HepG2 (cell line): ENCODE results near the gene NSFL1C. TPM values are rescaled to one million over a fixed set of nuclear protein-coding genes. Genes with fewer than 3 reads are reported as not detected.

Source experiments
- DR1 ChIP-seq: sonication (generic); formaldehyde crosslinking; IDR thresholded peaks from 2 replicates; pipeline ENCODE4 v1.8.0; 2021; ENCODE audit warnings: mild to moderate bottlenecking, missing genetic modification reagents, inconsistent platforms
- ERF ChIP-seq: IDR thresholded peaks from 2 replicates; pipeline ENCODE4 v1.6.1; 2018; ENCODE audit warnings: missing biosample characterization, missing genetic modification reagents
- FOXA3 ChIP-seq: IDR thresholded peaks from 2 replicates; pipeline ENCODE4 v1.6.1; 2016; ENCODE audit warnings: missing genetic modification reagents, missing compliant biosample characterization
- FOXK1 ChIP-seq: sonication (generic); formaldehyde crosslinking; IDR thresholded peaks from 2 replicates; pipeline ENCODE4 v1.4.0; 2020; ENCODE audit warnings: low read depth, missing genetic modification reagents, borderline replicate concordance
- GZF1 ChIP-seq: sonication (generic); formaldehyde crosslinking; IDR thresholded peaks from 2 replicates; pipeline ENCODE4 v1.5.1; 2020; ENCODE audit warnings: mild to moderate bottlenecking, missing genetic modification reagents
- KLF16 ChIP-seq, 2 experiments: sonication (generic) in 1 of 2; formaldehyde crosslinking in 1 of 2; IDR thresholded peaks; 2 replicates each; pipeline versions ENCODE4 v1.6.1 to v1.8.0; 2016 to 2023; ENCODE audit warnings: missing genetic modification reagents in 2 of 2, missing compliant biosample characterization in 1 of 2
- PBX2 ChIP-seq: IDR thresholded peaks from 2 replicates; pipeline ENCODE4 v1.6.1; 2016; ENCODE audit warnings: control low read depth
- RAD21 ChIP-seq: fragments of 450-650 bp; formaldehyde crosslinking; IDR thresholded peaks from 2 replicates; pipeline ENCODE4 v1.5.0; 2020; ENCODE audit warnings: mild to moderate bottlenecking
- SAFB2 ChIP-seq: sonication (generic); formaldehyde crosslinking; IDR thresholded peaks from 2 replicates; pipeline ENCODE4 v1.5.1; 2020; ENCODE audit warnings: missing genetic modification reagents, low read depth, mild to moderate bottlenecking, borderline replicate concordance
- SRY ChIP-seq: sonication (generic); formaldehyde crosslinking; IDR thresholded peaks from 2 replicates; pipeline ENCODE4 v1.8.0; 2022; ENCODE audit warnings: mild to moderate bottlenecking, missing genetic modification reagents
- ZBTB4 ChIP-seq: sonication (generic); formaldehyde crosslinking; IDR thresholded peaks from 2 replicates; pipeline ENCODE4 v1.4.0; 2020; ENCODE audit warnings: missing genetic modification reagents, mild to moderate bottlenecking, borderline replicate concordance
- ZNF232 ChIP-seq: sonication (generic); formaldehyde crosslinking; IDR thresholded peaks from 2 replicates; pipeline ENCODE4 v1.4.0; 2020; ENCODE audit warnings: missing genetic modification reagents, borderline replicate concordance
- ZNF281 ChIP-seq: sonication (generic); formaldehyde crosslinking; IDR thresholded peaks from 2 replicates; pipeline ENCODE4 v1.4.0; 2020; ENCODE audit warnings: missing genetic modification reagents, borderline replicate concordance
- ZNF646 ChIP-seq: sonication (generic); formaldehyde crosslinking; IDR thresholded peaks from 2 replicates; pipeline ENCODE4 v1.9.0; 2021; ENCODE audit warnings: mild to moderate bottlenecking, missing genetic modification reagents
- ZSCAN22 ChIP-seq: sonication (generic); formaldehyde crosslinking; IDR thresholded peaks from 2 replicates; pipeline ENCODE4 v1.4.0; 2020; ENCODE audit warnings: mild to moderate bottlenecking, missing genetic modification reagents
- polyA plus RNA-seq, 8 experiments: library from polyadenylated mRNA; depleted of rRNA in 3 of 8; stranded (reverse) in 7 of 8; unstranded in 1 of 8; fragments of >200 nt; fragmentation: Illumina TruSeq in 4 of 8; extraction: Trizol in 4 of 8; gene quantifications; 2 replicates each; pipeline versions ENCODE4 v1.2.1 to v1.2.3, GENCODE V29; 2011 to 2016; ENCODE audit warnings: low read depth in 4 of 8, missing spikeins in 1 of 8, mixed read lengths in 1 of 8; ENCODE audit not compliant: insufficient read depth in 1 of 8
- total RNA-seq, 5 experiments: library from RNA; depleted of rRNA; stranded (reverse); fragments of >200 nt; fragmentation: Illumina TruSeq; extraction: Trizol; gene quantifications; 2 replicates each; pipeline ENCODE4 v1.2.3, GENCODE V29; 2016; ENCODE audit warnings: low read depth in 1 of 5

Gene NSFL1C
- total and polyA plus RNA-seq, 2 of the 13 experiments (the other 11 are each of a cell fraction or from before 2014, with no cell fraction given), result 22.9 to 62.7 TPM

GRCh38 chr20:1437235-1437904 is 29.3 kb downstream of the NSFL1C start (continued):
- TF ChIP-seq PBX2 (CRISPR knock-in tag), result no peak
- no peak for TF ChIP-seq KLF16 (CRISPR knock-in tag; IDR thresholded peaks at IDR 0.05)
- peak; percentile 73 for TF ChIP-seq FOXA3
- TF ChIP-seq ERF (CRISPR knock-in tag), result no peak
- no peak for TF ChIP-seq ZBTB4 (CRISPR knock-in tag)
- TF ChIP-seq SRY (CRISPR knock-in tag), result 0 out of 2 replicates have a peak, but pooled peaks have one; percentile 46
- no peak for TF ChIP-seq SAFB2 (CRISPR knock-in tag)
- TF ChIP-seq GZF1 (CRISPR knock-in tag), result no peak
- no peak for TF ChIP-seq ZNF281 (CRISPR knock-in tag)
- TF ChIP-seq ZNF646, result 0 out of 2 replicates have a peak, but pooled peaks have one; percentile 35
- no peak for TF ChIP-seq DR1
- TF ChIP-seq FOXK1 (CRISPR knock-in tag), result peak; percentile 44; the same call in 1 of the 2 replicates
- TF ChIP-seq RAD21, result peak; percentile 85
- TF ChIP-seq ZNF232 (CRISPR knock-in tag), result no peak
- no peak for TF ChIP-seq ZSCAN22 (CRISPR knock-in tag)
